Activated CD8-positive, alpha-beta T cell treated with anti-CD3 and anti-CD28 coated beads, Interleukin-2, amount 10 ng/mL, durations not matched to agents 7 days and 5 days (primary cell): ENCODE measurements around the gene INPP5J. TPM values are rescaled to one million over a fixed set of nuclear protein-coding genes. Genes with fewer than 3 reads are reported as not detected.

Experiments used
- ATAC-seq: fragments of 150-1000 bp; cut with Tn5 transposase; one replicate; pipeline ENCODE4 v1.10.0; 2021; ENCODE audit warnings: moderate library complexity
- CTCF ChIA-PET: fragments of 350-600 bp; sonication (Branson Sonifier 250); formaldehyde crosslinking; loops from one replicate; lab custom pipeline; 2021; ENCODE audit warnings: antibody characterized with exemption; lab: Charles Lee
- POLR2A ChIA-PET: fragments of 350-600 bp; sonication (Branson Sonifier 250); formaldehyde crosslinking; loops from one replicate; lab custom pipeline; 2021; ENCODE audit warnings: antibody characterized with exemption; lab: Charles Lee
- DNase-seq: peaks from one replicate; pipeline ENCODE4 v3.0.0-alpha.2; 2020
- H3K27ac Mint-ChIP-seq: one replicate; pipeline ENCODE4 v1.8.0; 2021; ENCODE audit warnings: mild to moderate bottlenecking, mixed read lengths
- H3K27me3 Mint-ChIP-seq: one replicate; pipeline ENCODE4 v1.8.0; 2021; ENCODE audit warnings: low read depth, mixed read lengths
- H3K36me3 Mint-ChIP-seq: one replicate; pipeline ENCODE4 v1.8.0; 2021; ENCODE audit warnings: low read depth, mixed read lengths
- H3K4me1 Mint-ChIP-seq: one replicate; pipeline ENCODE4 v1.8.0; 2021; ENCODE audit warnings: low read depth, mixed read lengths
- H3K4me3 Mint-ChIP-seq: one replicate; pipeline ENCODE4 v1.8.0; 2021; ENCODE audit warnings: mild to moderate bottlenecking, mixed read lengths
- H3K9me3 Mint-ChIP-seq: one replicate; pipeline ENCODE4 v1.8.0; 2022; ENCODE audit warnings: mixed read lengths; ENCODE audit not compliant: insufficient read depth
- total RNA-seq, 2 experiments: library from RNA; stranded (reverse); gene quantifications; one replicate each; pipeline ENCODE4 v1.2.3, GENCODE V29; 2021

Gene INPP5J
- total RNA-seq, 2 experiments from 2014 or later: not detected

- ATAC-seq (no peak), DNase-seq (no peak)
- ChIA-PET POLR2A (interaction anchor here (1.4 to 2.3 kb wide), 3 partner anchors 11 to 142 kb away, joined by 3 to 13 read pairs (median 5); partner anchors contain the start of genes MORC2 and TUG1), CTCF (interaction anchor here (0.7 to 5.5 kb wide), 13 partner anchors 11 to 447 kb away, joined by 3 to 37 read pairs (median 5); partner anchors contain the start of genes LIMK2, MORC2 and TUG1)
- Mint-ChIP-seq H3K27me3 (no peaks in the 10 kb centered on the region), H3K36me3 (peaks cover 7% of the 10 kb centered on the region), H3K9me3 (no peaks in the 10 kb centered on the region), H3K4me3 (peak overlapping the region; percentile 88), H3K4me1 (peaks cover 37% of the 10 kb centered on the region), H3K27ac (peak overlapping the region; percentile 86)
Observed at GRCh38 chr22:31081963-31082605, 40.7 kb upstream of the INPP5J start.

GRCh38 chr22:31082606-31083376, 40.0 kb upstream of the INPP5J start:
- Mint-ChIP-seq H3K4me1 (peaks cover 37% of the 10 kb centered on the region), H3K36me3 (peaks cover 7% of the 10 kb centered on the region), H3K4me3 (peak overlapping the region; percentile 88), H3K27ac (no peak overlapping the region), H3K27me3 (no peaks in the 10 kb centered on the region), H3K9me3 (no peaks in the 10 kb centered on the region)
- CTCF ChIA-PET: interaction anchor here (0.7 to 5.5 kb wide), 16 partner anchors 10 to 448 kb away, joined by 3 to 37 read pairs (median 5); partner anchors contain the start of genes MORC2, SELENOM and TUG1
- peak; percentile 74 for DNase-seq
- POLR2A ChIA-PET: interaction anchor here (1.4 to 3.7 kb wide), 4 partner anchors 10 to 143 kb away, joined by 3 to 21 read pairs (median 9); partner anchors contain the start of genes MORC2 and TUG1
- no peak for ATAC-seq

GRCh38 chr22:31083377-31083768, 39.4 kb upstream of the INPP5J start:
- ATAC-seq (no peak), DNase-seq (no peak)
- CTCF ChIA-PET: interaction anchor here (0.7 to 5.5 kb wide), 14 partner anchors 9 to 449 kb away, joined by 3 to 37 read pairs (median 6); partner anchors contain the start of genes MORC2, SELENOM and TUG1
- H3K27ac Mint-ChIP-seq: no peak overlapping the region
- peaks cover 37% of the 10 kb centered on the region for H3K4me1 Mint-ChIP-seq
- H3K4me3 Mint-ChIP-seq: peak overlapping the region; percentile 80
- no peaks in the 10 kb centered on the region for H3K27me3 Mint-ChIP-seq
- POLR2A ChIA-PET: interaction anchor here (1.2 to 3.7 kb wide), 4 partner anchors 10 to 209 kb away, joined by 3 to 21 read pairs (median 4); partner anchors contain the start of genes MORC2, PIK3IP1 and TUG1
- peaks cover 9% of the 10 kb centered on the region for H3K36me3 Mint-ChIP-seq
- no peaks in the 10 kb centered on the region for H3K9me3 Mint-ChIP-seq

GRCh38 chr22:31083923-31084810, 38.6 kb upstream of the INPP5J start:
- DNase-seq (no peak), ATAC-seq (peak; percentile 1)
- Mint-ChIP-seq H3K27ac (peak overlapping the region; percentile 73), H3K9me3 (no peaks in the 10 kb centered on the region), H3K4me3 (peak overlapping the region; percentile 80), H3K36me3 (peaks cover 12% of the 10 kb centered on the region), H3K27me3 (no peaks in the 10 kb centered on the region), H3K4me1 (peaks cover 37% of the 10 kb centered on the region)
- CTCF ChIA-PET: interaction anchor here (0.6 to 5.5 kb wide), 36 partner anchors 10 to 450 kb away, joined by 3 to 37 read pairs (median 5); partner anchors contain the start of genes LIMK2, MORC2, PIK3IP1 and RNF185
- POLR2A ChIA-PET: interaction anchor here (0.6 to 3.7 kb wide), 6 partner anchors 12 to 281 kb away, joined by 3 to 21 read pairs (median 4); partner anchors contain the start of genes MORC2, PIK3IP1 and TUG1

- Mint-ChIP-seq H3K36me3 (peaks cover 12% of the 10 kb centered on the region), H3K27me3 (no peaks in the 10 kb centered on the region), H3K4me1 (peaks cover 37% of the 10 kb centered on the region), H3K4me3 (peak overlapping the region; percentile 80), H3K27ac (peak overlapping the region; percentile 90), H3K9me3 (no peaks in the 10 kb centered on the region)
- peak; percentile 90 for ATAC-seq
- ChIA-PET POLR2A (interaction anchor here (0.6 to 3.7 kb wide), 11 partner anchors 9 to 1007 kb away, joined by 3 to 21 read pairs (median 3); partner anchors contain the start of genes MORC2, PIK3IP1, SLC35E4 and TUG1), CTCF (interaction anchor here (0.6 to 5.5 kb wide), 38 partner anchors 9 to 451 kb away, joined by 3 to 37 read pairs (median 4); partner anchors contain the start of genes LIMK2, MORC2, PIK3IP1 and RNF185)
- DNase-seq: peak; percentile 92
Observed at GRCh38 chr22:31084811-31085492, 37.8 kb upstream of the INPP5J start.

- H3K4me1 Mint-ChIP-seq: peaks cover 36% of the 10 kb centered on the region
- H3K27ac Mint-ChIP-seq: peak overlapping the region; percentile 90
- DNase-seq (no peak), ATAC-seq (no peak)
- no peaks in the 10 kb centered on the region for H3K27me3 Mint-ChIP-seq
- peak overlapping the region; percentile 80 for H3K4me3 Mint-ChIP-seq
- H3K36me3 Mint-ChIP-seq: peaks cover 12% of the 10 kb centered on the region
- CTCF ChIA-PET: interaction anchor here (0.6 to 5.5 kb wide), 33 partner anchors 9 to 451 kb away, joined by 3 to 37 read pairs (median 5); partner anchors contain the start of genes LIMK2, MORC2, RNF185 and SELENOM
- POLR2A ChIA-PET: interaction anchor here (0.6 to 3.7 kb wide), 8 partner anchors 8 to 1006 kb away, joined by 3 to 21 read pairs (median 4); partner anchors contain the start of genes MORC2, PIK3IP1 and TUG1
- H3K9me3 Mint-ChIP-seq: no peaks in the 10 kb centered on the region
Observed at GRCh38 chr22:31085493-31085824, 37.3 kb upstream of the INPP5J start.

GRCh38 chr22:31085928-31086327, 36.8 kb upstream of the INPP5J start:
- DNase-seq (no peak), ATAC-seq (no peak)
- H3K36me3 Mint-ChIP-seq: peaks cover 14% of the 10 kb centered on the region
- H3K9me3 Mint-ChIP-seq: no peaks in the 10 kb centered on the region
- no peak overlapping the region for H3K4me3 Mint-ChIP-seq
- no peaks in the 10 kb centered on the region for H3K27me3 Mint-ChIP-seq
- peaks cover 33% of the 10 kb centered on the region for H3K4me1 Mint-ChIP-seq
- CTCF ChIA-PET: interaction anchor here (1.2 to 5.0 kb wide), 12 partner anchors 8 to 452 kb away, joined by 3 to 37 read pairs (median 10); partner anchors contain the start of genes LIMK2, RNF185, SELENOM and SLC35E4
- POLR2A ChIA-PET: interaction anchor here (1.4 to 3.7 kb wide), 2 partner anchors 117 to 206 kb away, joined by 4 to 21 read pairs; partner anchors contain the start of genes MORC2, PIK3IP1 and TUG1
- no peak overlapping the region for H3K27ac Mint-ChIP-seq

- no peak overlapping the region for H3K27ac Mint-ChIP-seq
- peaks cover 28% of the 10 kb centered on the region for H3K4me1 Mint-ChIP-seq
- CTCF ChIA-PET: interaction anchor here (1.2 to 5.0 kb wide), 5 partner anchors 12 to 166 kb away, joined by 3 to 37 read pairs (median 16); partner anchors contain the start of gene SELENOM
- no peaks in the 10 kb centered on the region for H3K27me3 Mint-ChIP-seq
- ATAC-seq: no peak
- POLR2A ChIA-PET: interaction anchor here (0.8 kb wide), 1 partner anchor 206 kb away, joined by 3 read pairs; no protein-coding TSS in a partner anchor
- no peaks in the 10 kb centered on the region for H3K9me3 Mint-ChIP-seq
- peaks cover 14% of the 10 kb centered on the region for H3K36me3 Mint-ChIP-seq
- H3K4me3 Mint-ChIP-seq: no peak overlapping the region
- no peak for DNase-seq
Observed at GRCh38 chr22:31086703-31087330, 35.9 kb upstream of the INPP5J start.

- H3K27me3 Mint-ChIP-seq: no peaks in the 10 kb centered on the region
- no peak for ATAC-seq
- ChIA-PET POLR2A (interaction anchor here (0.6 to 0.8 kb wide), 2 partner anchors 205 to 453 kb away, joined by 3 read pairs; no protein-coding TSS in a partner anchor), CTCF (no interaction called here)
- H3K9me3 Mint-ChIP-seq: no peaks in the 10 kb centered on the region
- peaks cover 19% of the 10 kb centered on the region for H3K4me1 Mint-ChIP-seq
- peaks cover 18% of the 10 kb centered on the region for H3K36me3 Mint-ChIP-seq
- no peak overlapping the region for H3K27ac Mint-ChIP-seq
- DNase-seq: no peak
- no peak overlapping the region for H3K4me3 Mint-ChIP-seq
Observed at GRCh38 chr22:31087744-31088215, 35.0 kb upstream of the INPP5J start.
